Stimulated activated effector memory CD8-positive, alpha-beta T cell treated with anti-CD3 and anti-CD28 coated beads, Interleukin-12 subunit alpha, Interleukin-12 subunit beta, amount 100 ng/mL, for 72 hours (primary cell): ENCODE data around the gene TMEM106C.
A peak's percentile ranks its signal among the peaks of the same experiment; 100 is the strongest.

Experiments used
- ATAC-seq: fragments of 150-1000 bp; cut with Tn5 transposase; 2 replicates; pipeline ENCODE4 v1.10.0; 2021
- DNase-seq, 2 donors: peaks; one replicate each; pipeline ENCODE4 v3.0.0; 2021 to 2022; ENCODE audit warnings: low spot score in 2 of 2
- H3K27ac Mint-ChIP-seq: one replicate; pipeline ENCODE4 v1.8.0; 2022; ENCODE audit warnings: mild to moderate bottlenecking, mixed read lengths
- H3K36me3 Mint-ChIP-seq: one replicate; pipeline ENCODE4 v1.8.0; 2022; ENCODE audit warnings: mild to moderate bottlenecking, mixed read lengths
- H3K4me1 Mint-ChIP-seq: one replicate; pipeline ENCODE4 v1.8.0; 2022; ENCODE audit warnings: mixed read lengths
- H3K4me3 Mint-ChIP-seq: one replicate; pipeline ENCODE4 v1.8.0; 2022; ENCODE audit warnings: mild to moderate bottlenecking, mixed read lengths
- H3K9me3 Mint-ChIP-seq: one replicate; pipeline ENCODE4 v1.8.0; 2022; ENCODE audit warnings: mixed read lengths

The TMEM106C gene

DNA sequence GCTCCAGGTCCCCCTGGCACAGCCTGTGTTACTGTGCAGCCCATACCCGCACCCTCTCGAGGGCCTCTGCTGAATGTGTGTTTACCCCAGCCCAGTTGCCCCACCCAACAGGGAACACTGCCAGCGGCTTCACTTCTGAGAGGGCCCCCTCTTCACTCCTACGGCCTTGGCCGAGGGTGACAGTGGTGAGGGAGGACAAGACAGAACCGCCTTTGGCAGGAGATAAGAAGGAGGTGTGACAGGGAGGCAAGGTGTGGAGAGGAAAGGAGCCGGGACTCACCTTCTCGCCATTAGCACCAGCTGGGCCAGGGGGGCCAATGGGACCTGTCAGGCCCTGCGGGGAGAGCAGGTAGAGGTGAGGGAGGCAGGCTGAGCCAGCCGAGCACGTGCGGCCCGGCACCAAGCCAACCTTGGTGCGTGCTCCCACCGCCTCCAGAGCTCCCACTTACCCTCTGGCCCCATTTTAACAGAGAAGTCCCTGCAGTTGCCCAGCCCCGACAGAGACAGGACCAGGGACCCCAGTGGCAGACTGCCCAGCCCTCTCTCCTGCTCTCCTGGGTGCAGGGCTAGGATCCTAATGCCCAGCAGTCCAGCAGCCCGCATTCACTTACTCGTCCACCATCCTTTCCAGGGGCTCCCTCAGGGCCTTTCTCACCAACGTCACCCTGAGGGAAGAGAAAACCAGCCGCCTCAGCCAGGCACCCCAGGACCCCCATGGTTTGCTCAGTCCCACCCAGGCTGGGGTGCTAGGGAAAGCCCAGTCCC, 18.3 kb downstream of the TMEM106C start:
- ATAC-seq (no peak), DNase-seq (no peak)
- Mint-ChIP-seq H3K36me3 (no peaks in the 10 kb centered on the region), H3K4me1 (peaks cover 6% of the 10 kb centered on the region), H3K27ac (no peak overlapping the region), H3K9me3 (no peaks in the 10 kb centered on the region), H3K4me3 (no peak overlapping the region)

DNA sequence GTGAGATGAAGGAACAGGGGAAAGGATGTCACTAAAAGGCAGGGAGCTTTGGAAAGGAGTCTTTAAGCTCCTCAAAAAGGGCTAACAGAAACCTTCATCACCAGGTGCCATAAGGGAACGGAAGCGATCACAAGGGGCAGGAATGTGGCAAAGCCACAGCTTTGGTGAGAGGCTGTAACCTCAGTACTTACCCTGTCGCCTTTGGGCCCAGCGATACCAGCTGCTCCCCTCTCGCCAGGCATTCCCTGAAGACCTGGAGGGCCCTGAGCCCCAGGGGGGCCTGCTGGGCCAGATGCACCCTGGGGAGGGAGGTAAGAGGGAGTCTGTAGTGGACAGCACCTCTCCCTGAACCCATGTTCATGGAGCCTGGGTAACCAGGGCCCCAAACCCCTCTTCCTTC, 18.9 kb downstream of the TMEM106C start:
- DNase-seq (no peak), ATAC-seq (no peak)
- Mint-ChIP-seq H3K4me1 (peaks cover 6% of the 10 kb centered on the region), H3K36me3 (no peaks in the 10 kb centered on the region), H3K4me3 (no peak overlapping the region), H3K9me3 (no peaks in the 10 kb centered on the region), H3K27ac (no peak overlapping the region)

DNA sequence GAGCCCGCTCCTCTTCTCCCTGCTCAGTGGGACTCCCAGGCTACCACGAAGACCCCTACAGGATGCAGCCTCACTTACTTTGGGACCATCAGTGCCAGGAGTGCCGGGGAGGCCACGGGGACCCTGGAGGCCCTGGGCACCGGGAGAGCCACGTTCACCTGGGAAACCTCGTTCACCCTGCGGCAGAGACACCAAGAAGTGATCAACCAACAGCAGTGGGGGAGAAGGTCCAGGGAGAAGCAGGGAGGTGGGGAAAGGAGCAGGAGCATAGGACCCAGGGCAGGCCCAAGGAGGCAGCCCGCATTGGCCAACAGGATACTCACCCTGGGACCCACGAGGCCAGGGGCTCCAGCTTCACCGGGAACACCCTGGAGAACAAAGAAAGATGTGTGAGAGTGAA, 19.4 kb downstream of the TMEM106C start:
- no peak for ATAC-seq
- H3K36me3 Mint-ChIP-seq: no peaks in the 10 kb centered on the region

DNA sequence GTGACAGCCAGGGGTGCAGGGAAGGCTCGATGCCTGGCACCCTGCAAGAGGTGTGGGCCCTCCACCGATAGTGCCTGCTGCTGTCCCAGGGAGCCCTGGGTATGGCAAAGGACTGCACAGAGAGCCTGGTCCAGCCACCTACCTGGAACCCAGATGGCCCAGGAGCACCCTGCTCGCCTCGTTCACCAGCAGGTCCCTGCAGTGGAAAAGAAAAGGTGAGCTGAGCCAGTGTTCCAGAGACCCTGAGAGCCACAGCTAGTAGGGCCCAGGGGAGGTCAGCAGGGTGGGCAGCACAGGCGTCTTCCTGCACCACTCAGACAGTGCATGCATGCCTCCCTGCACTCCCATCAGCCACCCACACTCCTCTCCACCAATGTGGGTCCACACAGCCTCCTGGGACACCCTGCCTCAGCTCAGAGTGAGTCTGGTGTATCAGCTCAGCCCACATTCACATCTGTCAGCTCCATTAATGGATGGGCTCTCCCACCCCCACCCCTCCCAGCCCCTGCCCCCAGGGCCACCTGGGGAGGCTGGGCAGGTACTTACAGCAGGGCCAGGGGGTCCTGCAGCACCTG, 20.2 kb downstream of the TMEM106C start:
- Mint-ChIP-seq H3K4me1 (peaks cover 11% of the 10 kb centered on the region), H3K9me3 (no peaks in the 10 kb centered on the region), H3K27ac (no peak overlapping the region), H3K36me3 (no peaks in the 10 kb centered on the region), H3K4me3 (no peak overlapping the region)
- ATAC-seq (no peak), DNase-seq (no peak)

More for the DNA sequence above, 19.4 kb downstream of the TMEM106C start:
- no peak overlapping the region for H3K27ac Mint-ChIP-seq
- H3K9me3 Mint-ChIP-seq: no peaks in the 10 kb centered on the region
- no peak overlapping the region for H3K4me3 Mint-ChIP-seq
- DNase-seq: no peak
- peaks cover 6% of the 10 kb centered on the region for H3K4me1 Mint-ChIP-seq

DNA sequence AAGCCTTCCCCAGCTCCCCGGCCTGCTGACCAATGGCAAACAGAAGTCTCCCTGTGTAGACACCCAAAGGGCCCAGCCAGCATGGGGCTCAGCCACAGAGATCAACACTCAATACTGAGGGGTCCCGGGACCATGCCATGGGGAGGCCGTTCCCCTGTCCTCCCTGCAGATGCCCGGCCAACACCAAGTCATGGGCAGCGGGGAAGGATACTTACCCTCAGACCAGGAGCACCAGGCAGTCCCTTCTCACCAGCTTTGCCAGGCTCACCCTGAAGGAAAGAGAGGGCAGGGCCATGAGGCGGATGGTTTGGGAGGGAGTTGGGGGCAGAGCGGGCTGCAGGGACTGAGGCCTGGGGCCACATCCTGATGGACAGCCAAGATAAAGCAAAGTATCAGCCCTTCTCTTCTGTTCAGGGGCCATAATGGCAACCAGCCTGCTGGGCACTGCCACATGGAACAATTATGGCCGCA, 21.0 kb downstream of the TMEM106C start:
- no peak overlapping the region for H3K27ac Mint-ChIP-seq
- H3K9me3 Mint-ChIP-seq: no peaks in the 10 kb centered on the region
- H3K36me3 Mint-ChIP-seq: no peaks in the 10 kb centered on the region
- no peak overlapping the region for H3K4me3 Mint-ChIP-seq
- H3K4me1 Mint-ChIP-seq: peaks cover 11% of the 10 kb centered on the region
- ATAC-seq: no peak
- DNase-seq: no peak

DNA sequence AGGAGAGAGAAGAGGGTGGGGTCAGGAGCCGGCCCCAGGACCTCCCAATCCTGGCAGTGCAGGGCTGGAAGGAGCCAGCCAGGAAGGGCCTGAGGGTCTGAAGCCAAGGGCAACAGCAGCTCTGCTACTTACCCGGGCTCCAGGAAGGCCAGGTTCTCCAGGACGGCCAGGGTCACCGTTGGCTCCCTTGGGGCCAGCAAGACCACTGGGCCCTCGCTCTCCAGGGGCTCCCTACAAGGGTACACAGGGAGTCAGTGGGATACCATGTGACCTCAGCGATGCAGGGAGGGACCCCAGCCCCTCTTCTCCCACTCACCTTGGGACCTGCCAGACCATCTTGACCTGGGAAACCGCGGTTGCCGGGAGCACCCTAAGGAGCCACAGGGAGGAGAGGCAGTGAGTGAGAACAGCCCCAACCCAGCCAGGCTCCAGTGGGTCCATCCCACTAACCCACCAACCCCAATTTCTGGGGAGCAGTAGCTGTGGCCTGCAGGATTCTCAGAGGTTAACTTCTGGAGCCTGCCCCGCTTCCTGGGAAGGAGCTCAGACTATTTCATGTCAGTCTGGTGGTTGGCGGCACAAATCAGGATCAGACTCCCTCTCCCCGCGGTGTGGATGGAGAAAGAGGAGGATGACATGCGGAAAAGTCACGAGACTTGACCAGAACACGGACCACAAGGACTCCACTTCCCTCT, 22.3 kb downstream of the TMEM106C start:
- no peak overlapping the region for H3K4me3 Mint-ChIP-seq
- ATAC-seq (no peak), DNase-seq (no peak)
- H3K36me3 Mint-ChIP-seq: no peaks in the 10 kb centered on the region
- peaks cover 25% of the 10 kb centered on the region for H3K4me1 Mint-ChIP-seq
- H3K27ac Mint-ChIP-seq: no peak overlapping the region
- no peaks in the 10 kb centered on the region for H3K9me3 Mint-ChIP-seq

DNA sequence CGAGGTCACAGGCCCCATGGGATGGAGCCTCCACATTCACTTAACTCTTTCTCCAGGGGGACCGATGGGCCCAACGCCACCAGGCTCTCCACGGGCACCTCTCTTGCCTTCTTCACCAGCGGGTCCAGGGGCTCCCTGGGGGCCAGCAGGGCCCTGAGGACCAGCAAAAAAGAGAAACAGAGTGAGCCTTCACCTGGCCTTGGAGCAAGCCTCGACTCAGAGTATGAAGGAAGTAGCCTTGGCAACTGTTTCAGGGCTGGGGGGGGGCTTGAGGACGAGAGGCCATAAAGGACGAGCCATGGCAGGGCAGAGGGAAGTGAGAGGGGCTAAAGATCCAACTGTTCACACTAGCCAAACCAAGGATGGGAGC, 22.9 kb downstream of the TMEM106C start:
- no peak for DNase-seq
- H3K36me3 Mint-ChIP-seq: no peaks in the 10 kb centered on the region
- no peak for ATAC-seq
- no peak overlapping the region for H3K4me3 Mint-ChIP-seq
- H3K4me1 Mint-ChIP-seq: peaks cover 27% of the 10 kb centered on the region
- no peak overlapping the region for H3K27ac Mint-ChIP-seq
- no peaks in the 10 kb centered on the region for H3K9me3 Mint-ChIP-seq

DNA sequence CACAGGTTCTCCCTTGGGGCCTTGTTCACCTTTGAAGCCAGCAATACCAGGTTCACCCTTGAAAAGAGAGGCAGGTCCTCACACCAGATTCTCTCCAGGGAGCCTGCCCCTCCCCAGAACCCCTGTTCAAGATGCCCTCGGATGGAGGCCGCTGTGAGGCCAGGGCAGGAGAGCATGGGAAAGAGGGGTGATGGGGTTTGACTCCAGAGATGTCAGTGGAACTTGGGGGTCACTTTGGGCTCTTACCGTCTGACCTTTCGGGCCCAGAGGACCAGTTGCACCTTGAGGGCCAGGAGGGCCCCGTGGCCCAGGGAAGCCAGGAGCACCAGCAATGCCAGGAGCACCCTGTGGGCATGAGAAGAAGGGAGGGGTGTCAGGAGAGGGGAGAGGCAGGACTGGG, 23.4 kb downstream of the TMEM106C start:
- Mint-ChIP-seq H3K9me3 (no peaks in the 10 kb centered on the region), H3K27ac (peak overlapping the region; percentile 48), H3K36me3 (no peaks in the 10 kb centered on the region), H3K4me3 (no peak overlapping the region), H3K4me1 (peaks cover 27% of the 10 kb centered on the region)
- no peak for DNase-seq
- ATAC-seq: no peak

DNA sequence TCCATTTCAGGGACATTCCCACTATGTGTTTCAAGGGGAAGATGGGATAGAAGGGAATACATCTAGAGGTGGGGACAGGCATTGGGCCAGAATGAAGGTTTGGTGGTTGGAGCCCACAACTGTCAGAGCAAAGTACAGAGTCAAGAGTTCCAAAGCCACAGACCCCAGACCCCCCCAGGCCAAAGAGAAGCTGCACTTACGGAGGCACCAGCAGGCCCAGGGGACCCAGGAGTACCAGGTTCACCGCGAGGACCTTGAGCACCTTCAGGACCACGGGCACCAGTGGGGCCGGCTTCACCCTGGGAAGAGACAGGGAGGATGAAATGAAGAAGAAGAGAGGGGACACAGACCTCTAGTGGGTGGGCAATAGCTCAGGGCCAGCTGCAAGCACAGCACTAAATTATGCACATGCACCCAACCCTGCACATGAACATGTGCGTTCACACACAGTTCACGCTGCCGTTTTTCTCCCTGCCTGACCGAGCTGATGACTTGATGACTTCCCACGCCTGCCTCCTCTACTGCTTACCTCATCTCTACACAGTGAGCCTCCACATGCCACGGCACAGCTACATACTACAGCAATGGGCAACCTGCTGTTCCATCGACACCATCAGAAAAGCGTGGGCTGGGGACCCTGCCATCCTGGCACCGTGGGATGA, 24.1 kb downstream of the TMEM106C start:
- Mint-ChIP-seq H3K27ac (peak overlapping the region; percentile 48), H3K36me3 (no peaks in the 10 kb centered on the region), H3K4me1 (peaks cover 27% of the 10 kb centered on the region), H3K4me3 (no peak overlapping the region), H3K9me3 (no peaks in the 10 kb centered on the region)
- DNase-seq (no peak), ATAC-seq (no peak)

DNA sequence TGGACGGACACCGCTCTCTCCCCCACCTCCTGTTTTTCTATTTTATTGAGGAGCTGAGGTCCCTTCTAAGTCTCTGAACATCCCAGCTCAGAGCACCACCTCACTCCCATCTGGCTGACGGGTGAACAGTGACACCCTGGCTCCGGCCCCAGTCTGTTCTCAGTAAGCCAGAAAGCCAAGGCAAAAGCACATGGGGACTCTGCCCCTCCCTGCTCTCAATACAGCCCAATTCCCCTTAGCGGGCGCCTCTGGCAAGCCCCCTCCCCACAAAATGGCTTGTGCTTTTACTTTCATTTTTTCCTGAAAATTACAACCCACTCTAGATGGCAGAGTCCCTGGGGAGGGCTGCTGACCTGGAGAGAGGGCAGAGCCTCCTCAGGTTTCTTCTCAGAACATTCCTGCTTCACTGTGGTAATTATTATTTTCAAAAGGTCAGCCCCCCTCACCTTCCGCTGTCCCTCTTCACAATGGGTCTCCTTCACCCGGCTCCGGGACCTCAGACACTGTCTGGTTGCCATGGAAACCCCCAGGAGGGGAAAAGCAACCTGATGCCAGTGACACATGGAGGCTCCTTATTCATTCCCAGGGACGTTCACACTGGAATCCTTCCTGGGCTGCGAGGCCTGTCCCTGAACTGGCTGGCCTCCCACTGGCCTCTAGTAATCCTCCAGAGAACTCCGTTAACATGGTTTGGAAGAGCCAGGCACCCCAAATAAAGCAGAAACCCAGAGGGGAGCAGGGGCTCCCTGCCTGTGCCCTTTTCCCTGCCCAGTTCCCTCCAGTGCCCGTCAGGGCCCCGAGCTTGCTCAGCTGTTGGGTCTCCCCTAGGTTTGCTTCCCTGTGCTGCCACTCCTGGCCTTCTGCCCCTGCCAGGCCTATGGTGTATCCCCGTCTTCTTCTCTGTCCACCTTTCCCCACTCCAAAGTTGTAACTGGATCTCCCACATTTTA, 25.0 kb downstream of the TMEM106C start:
- DNase-seq (no peak), ATAC-seq (no peak)
- peak overlapping the region; percentile 54 for H3K27ac Mint-ChIP-seq

DNA sequence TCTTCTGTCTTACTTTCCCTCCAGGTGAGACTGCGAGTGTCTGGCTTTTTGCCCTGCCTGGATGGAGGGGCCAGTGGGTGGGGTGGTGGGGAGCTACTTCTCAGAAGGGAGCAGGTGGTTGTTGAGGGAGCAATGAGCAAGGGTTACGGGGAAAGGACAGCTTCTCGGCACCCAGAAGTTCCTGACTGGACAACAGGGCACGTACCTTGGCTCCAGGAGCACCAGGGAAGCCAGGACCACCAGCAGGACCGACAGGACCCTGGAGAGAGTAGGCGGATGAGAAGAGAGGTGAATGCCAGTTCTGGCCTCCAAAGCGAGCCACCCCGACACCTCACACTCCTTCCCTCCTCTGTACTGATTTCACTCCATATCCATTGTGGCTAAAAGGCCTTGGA, 25.6 kb downstream of the TMEM106C start:
- DNase-seq (no peak), ATAC-seq (no peak)
- H3K27ac Mint-ChIP-seq: peak overlapping the region; percentile 54
- no peaks in the 10 kb centered on the region for H3K9me3 Mint-ChIP-seq
- no peak overlapping the region for H3K4me3 Mint-ChIP-seq
- no peaks in the 10 kb centered on the region for H3K36me3 Mint-ChIP-seq
- H3K4me1 Mint-ChIP-seq: peaks cover 27% of the 10 kb centered on the region

More for the DNA sequence above, 25.0 kb downstream of the TMEM106C start:
- H3K36me3 Mint-ChIP-seq: no peaks in the 10 kb centered on the region
- no peaks in the 10 kb centered on the region for H3K9me3 Mint-ChIP-seq
- H3K4me1 Mint-ChIP-seq: peaks cover 27% of the 10 kb centered on the region
- no peak overlapping the region for H3K4me3 Mint-ChIP-seq

DNA sequence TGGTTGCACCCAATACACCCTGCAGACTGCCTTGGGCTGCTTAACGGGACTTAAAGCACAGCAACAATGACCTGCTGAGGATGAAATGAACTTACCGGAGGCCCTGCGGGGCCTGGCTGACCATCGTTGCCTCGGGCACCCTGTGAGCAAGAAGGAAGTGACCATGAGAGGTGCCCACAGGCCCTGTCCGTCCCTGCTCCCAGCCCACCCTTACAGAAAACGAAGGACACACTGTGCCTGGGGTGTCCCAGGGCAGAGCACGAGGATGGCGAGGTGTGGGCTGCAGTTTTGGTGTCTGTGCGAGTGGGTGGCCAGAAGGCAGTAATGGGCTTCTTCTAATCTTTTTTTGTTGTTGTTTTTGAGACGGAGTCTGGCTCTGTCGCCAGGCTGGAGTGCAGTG, 26.3 kb downstream of the TMEM106C start:
- Mint-ChIP-seq H3K4me1 (peaks cover 27% of the 10 kb centered on the region), H3K9me3 (no peaks in the 10 kb centered on the region), H3K36me3 (no peaks in the 10 kb centered on the region), H3K4me3 (no peak overlapping the region), H3K27ac (peak overlapping the region; percentile 54)
- ATAC-seq: no peak
- no peak for DNase-seq

DNA sequence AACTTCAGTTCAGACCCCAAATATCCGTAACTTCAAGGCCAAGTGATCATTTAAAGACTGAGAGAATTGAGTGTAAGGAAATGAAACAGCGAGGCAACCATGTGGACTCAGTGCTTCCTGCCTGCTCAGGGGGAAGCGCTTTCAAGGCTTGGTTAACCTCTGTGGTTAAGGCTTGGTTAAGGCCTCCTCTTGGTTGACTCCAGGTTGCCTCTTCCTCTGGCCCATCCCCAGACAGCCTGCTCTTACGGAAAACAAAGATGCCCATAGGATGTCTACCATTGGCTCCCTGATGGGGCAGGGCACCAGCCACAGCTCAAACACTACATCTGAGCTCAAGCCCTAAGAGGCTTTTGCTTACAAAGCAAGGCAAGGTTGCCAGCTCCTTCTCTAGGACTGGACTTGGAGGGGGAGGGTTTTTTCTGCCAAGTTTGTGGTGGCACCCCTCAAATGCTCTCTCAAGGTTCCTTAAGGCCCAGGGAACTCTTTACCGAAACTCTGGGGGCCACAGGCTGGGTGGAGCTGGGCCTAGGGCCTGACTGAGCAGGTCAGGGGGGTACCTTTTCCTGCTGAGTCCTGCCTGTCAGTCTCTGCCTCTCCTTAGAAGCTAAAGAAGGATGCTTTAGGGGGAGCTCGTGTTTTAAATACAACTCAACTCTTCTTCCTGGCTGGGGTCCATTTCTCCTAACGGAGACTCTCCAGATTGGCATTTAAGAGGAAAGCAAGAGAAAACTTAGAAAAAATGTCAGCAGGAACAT, 27.1 kb downstream of the TMEM106C start:
- ATAC-seq: peak; percentile 93
- Mint-ChIP-seq H3K9me3 (no peaks in the 10 kb centered on the region), H3K36me3 (no peaks in the 10 kb centered on the region), H3K4me1 (peaks cover 27% of the 10 kb centered on the region), H3K27ac (peak overlapping the region; percentile 47), H3K4me3 (no peak overlapping the region)
- peak; percentile 24 to 71 for DNase-seq
